Memory B cell (primary cell): ENCODE measurements around the gene RPTOR.

ENCODE experiments used
- ATAC-seq: fragments of 150-1000 bp; cut with Tn5 transposase; 2 replicates; pipeline ENCODE4 v1.10.0; 2021; ENCODE audit warnings: low read depth, mild to moderate bottlenecking, moderate library complexity
- DNase-seq, 2 donors: peaks; one replicate each; pipeline ENCODE4 v3.0.0; 2022; ENCODE audit warnings: low spot score in 2 of 2
- H3K27ac Mint-ChIP-seq: one replicate; pipeline ENCODE4 v1.8.0; 2022; ENCODE audit warnings: mild to moderate bottlenecking, moderate library complexity, mixed read lengths
- H3K27me3 Mint-ChIP-seq: one replicate; pipeline ENCODE4 v1.8.0; 2022; ENCODE audit warnings: mixed read lengths
- H3K36me3 Mint-ChIP-seq: one replicate; pipeline ENCODE4 v1.8.0; 2022; ENCODE audit warnings: mild to moderate bottlenecking, mixed read lengths
- H3K4me1 Mint-ChIP-seq: one replicate; pipeline ENCODE4 v1.8.0; 2022; ENCODE audit warnings: mixed read lengths
- H3K4me3 Mint-ChIP-seq: one replicate; pipeline ENCODE4 v1.8.0; 2022; ENCODE audit warnings: mild to moderate bottlenecking, moderate library complexity, mixed read lengths
- H3K9me3 Mint-ChIP-seq: one replicate; pipeline ENCODE4 v1.8.0; 2022; ENCODE audit warnings: mixed read lengths

The RPTOR gene

GRCh38 chr17:80765241-80765961 is 220.8 kb downstream of the RPTOR start:
- H3K4me1 Mint-ChIP-seq, result peaks cover 17% of the 10 kb centered on the region

GRCh38 chr17:80766290-80766855 is 221.7 kb downstream of the RPTOR start:
- H3K36me3 Mint-ChIP-seq, result peaks cover 17% of the 10 kb centered on the region
- H3K4me3 Mint-ChIP-seq, result no peak overlapping the region
- no peaks in the 10 kb centered on the region for H3K27me3 Mint-ChIP-seq
- H3K4me1 Mint-ChIP-seq, result peaks cover 15% of the 10 kb centered on the region
- no peak for DNase-seq
- H3K27ac Mint-ChIP-seq, result no peak overlapping the region
- no peaks in the 10 kb centered on the region for H3K9me3 Mint-ChIP-seq
- no peak for ATAC-seq

More at GRCh38 chr17:80765241-80765961, 220.8 kb downstream of the RPTOR start:
- no peak for DNase-seq
- Mint-ChIP-seq H3K4me3 (peak overlapping the region; percentile 25), H3K27me3 (no peaks in the 10 kb centered on the region), H3K36me3 (peaks cover 10% of the 10 kb centered on the region), H3K9me3 (no peaks in the 10 kb centered on the region), H3K27ac (no peak overlapping the region)
- ATAC-seq, result no peak

DNA sequence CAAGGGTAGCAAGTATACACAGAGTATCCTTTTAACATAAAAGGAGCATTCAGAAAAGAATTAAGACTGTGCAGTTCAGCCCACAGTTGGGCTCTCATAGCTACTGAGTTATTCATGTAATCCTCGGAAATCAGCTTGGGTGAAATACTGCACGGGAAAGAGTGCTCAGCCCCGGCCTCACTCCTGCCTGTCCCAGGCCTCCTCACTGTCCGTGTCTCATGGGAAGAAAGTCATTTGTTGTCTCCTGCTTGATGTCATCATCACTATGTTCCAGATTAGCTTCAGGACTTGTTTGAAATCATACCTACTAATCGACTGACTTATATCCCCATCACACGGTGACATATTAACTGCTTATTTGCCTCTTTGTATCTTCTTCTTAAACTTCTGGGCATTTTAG is 223.8 kb downstream of the RPTOR start:
- Mint-ChIP-seq H3K4me1 (peaks cover 11% of the 10 kb centered on the region), H3K4me3 (no peak overlapping the region), H3K36me3 (peaks cover 14% of the 10 kb centered on the region), H3K27me3 (no peaks in the 10 kb centered on the region), H3K27ac (no peak overlapping the region), H3K9me3 (no peaks in the 10 kb centered on the region)
- ATAC-seq (no peak), DNase-seq (no peak)

GRCh38 chr17:80768936-80769335 is 224.3 kb downstream of the RPTOR start:
- no peaks in the 10 kb centered on the region for H3K27me3 Mint-ChIP-seq
- no peak overlapping the region for H3K27ac Mint-ChIP-seq
- H3K9me3 Mint-ChIP-seq, result no peaks in the 10 kb centered on the region
- H3K4me3 Mint-ChIP-seq, result no peak overlapping the region
- ATAC-seq (no peak), DNase-seq (no peak)
- peaks cover 14% of the 10 kb centered on the region for H3K36me3 Mint-ChIP-seq
- H3K4me1 Mint-ChIP-seq, result peaks cover 10% of the 10 kb centered on the region

- Mint-ChIP-seq H3K27ac (no peak overlapping the region), H3K27me3 (no peaks in the 10 kb centered on the region), H3K4me3 (no peak overlapping the region), H3K4me1 (peaks cover 12% of the 10 kb centered on the region), H3K9me3 (no peaks in the 10 kb centered on the region), H3K36me3 (peaks cover 14% of the 10 kb centered on the region)
- DNase-seq (no peak), ATAC-seq (no peak)
These were observed 224.9 kb downstream of the RPTOR start for GRCh38 chr17:80769516-80769915.

GRCh38 chr17:80769936-80770625 is 225.4 kb downstream of the RPTOR start:
- Mint-ChIP-seq H3K27me3 (no peaks in the 10 kb centered on the region), H3K4me3 (no peak overlapping the region), H3K4me1 (peaks cover 15% of the 10 kb centered on the region), H3K9me3 (no peaks in the 10 kb centered on the region), H3K27ac (no peak overlapping the region), H3K36me3 (peaks cover 14% of the 10 kb centered on the region)
- ATAC-seq (no peak), DNase-seq (no peak)

- Mint-ChIP-seq H3K36me3 (peaks cover 12% of the 10 kb centered on the region), H3K27ac (no peak overlapping the region), H3K4me3 (no peak overlapping the region), H3K27me3 (no peaks in the 10 kb centered on the region), H3K9me3 (no peaks in the 10 kb centered on the region), H3K4me1 (peaks cover 11% of the 10 kb centered on the region)
- no peak for DNase-seq
- no peak for ATAC-seq
These were observed 226.4 kb downstream of the RPTOR start for GRCh38 chr17:80770881-80771611.

GRCh38 chr17:80771612-80772005 is 227.0 kb downstream of the RPTOR start:
- no peak for ATAC-seq
- Mint-ChIP-seq H3K4me3 (no peak overlapping the region), H3K27me3 (no peaks in the 10 kb centered on the region), H3K27ac (no peak overlapping the region), H3K4me1 (peaks cover 11% of the 10 kb centered on the region), H3K9me3 (no peaks in the 10 kb centered on the region), H3K36me3 (peaks cover 12% of the 10 kb centered on the region)
- DNase-seq, result no peak

DNA sequence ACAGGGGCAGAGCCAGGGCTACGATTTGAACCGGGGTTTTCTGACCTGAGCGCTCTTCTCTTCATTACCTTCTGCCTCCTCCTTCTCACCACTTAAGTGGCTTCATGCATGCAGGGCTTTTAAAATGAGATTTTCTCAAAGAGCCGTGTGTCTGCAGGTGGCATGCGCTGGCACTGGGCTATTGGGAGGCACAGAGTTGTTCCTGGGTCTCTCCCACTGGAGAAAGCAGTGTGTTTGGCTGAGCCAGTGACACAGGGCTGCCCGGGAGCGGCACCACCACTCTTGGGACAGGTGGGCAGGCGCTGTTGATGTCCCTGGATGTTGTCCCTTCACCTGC is 228.2 kb downstream of the RPTOR start:
- Mint-ChIP-seq H3K4me3 (no peak overlapping the region), H3K4me1 (peaks cover 11% of the 10 kb centered on the region), H3K27ac (no peak overlapping the region), H3K27me3 (no peaks in the 10 kb centered on the region), H3K36me3 (peaks cover 21% of the 10 kb centered on the region), H3K9me3 (no peaks in the 10 kb centered on the region)
- DNase-seq (no peak), ATAC-seq (no peak)

- Mint-ChIP-seq H3K27ac (no peak overlapping the region), H3K9me3 (no peaks in the 10 kb centered on the region), H3K36me3 (peaks cover 21% of the 10 kb centered on the region), H3K4me3 (no peak overlapping the region), H3K27me3 (no peaks in the 10 kb centered on the region), H3K4me1 (peaks cover 11% of the 10 kb centered on the region)
- DNase-seq (no peak), ATAC-seq (peak; percentile 34)
These were observed 228.8 kb downstream of the RPTOR start for GRCh38 chr17:80773243-80773991.

DNA sequence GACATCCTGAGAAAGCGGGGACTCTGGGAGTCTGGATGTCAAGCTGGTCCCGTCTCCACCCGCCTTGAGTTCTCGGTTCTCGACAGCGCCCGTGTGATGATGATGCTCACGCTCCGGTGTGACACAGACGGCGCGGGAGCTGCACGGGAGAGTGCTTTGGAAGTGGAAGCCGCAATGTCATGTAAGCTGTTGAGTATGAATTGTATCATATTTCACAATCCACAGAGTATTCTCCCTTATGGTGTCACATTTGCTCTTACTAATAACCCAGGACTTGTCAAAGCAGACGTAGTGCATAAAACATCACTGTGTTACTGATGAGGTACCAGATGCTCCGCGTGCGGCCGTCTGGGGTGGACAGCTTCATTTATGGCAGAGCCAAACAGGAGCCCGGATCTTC is 229.5 kb downstream of the RPTOR start:
- DNase-seq (no peak), ATAC-seq (no peak)
- H3K9me3 Mint-ChIP-seq, result no peaks in the 10 kb centered on the region
- peak overlapping the region; percentile 32 for H3K27ac Mint-ChIP-seq
- H3K27me3 Mint-ChIP-seq, result no peaks in the 10 kb centered on the region
- no peak overlapping the region for H3K4me3 Mint-ChIP-seq
- peaks cover 17% of the 10 kb centered on the region for H3K36me3 Mint-ChIP-seq
- peaks cover 9% of the 10 kb centered on the region for H3K4me1 Mint-ChIP-seq

- Mint-ChIP-seq H3K27ac (peak overlapping the region; percentile 32), H3K9me3 (no peaks in the 10 kb centered on the region), H3K36me3 (peaks cover 20% of the 10 kb centered on the region), H3K4me1 (peaks cover 9% of the 10 kb centered on the region), H3K4me3 (peak overlapping the region; percentile 47), H3K27me3 (no peaks in the 10 kb centered on the region)
- DNase-seq (no peak), ATAC-seq (peak; percentile 26)
These were observed 230.1 kb downstream of the RPTOR start for GRCh38 chr17:80774643-80775281.

- Mint-ChIP-seq H3K27me3 (no peaks in the 10 kb centered on the region), H3K4me3 (no peak overlapping the region)
These were observed 231.2 kb downstream of the RPTOR start for GRCh38 chr17:80775863-80776262.

More at GRCh38 chr17:80775863-80776262, 231.2 kb downstream of the RPTOR start:
- H3K9me3 Mint-ChIP-seq, result no peaks in the 10 kb centered on the region
- no peak for ATAC-seq
- H3K27ac Mint-ChIP-seq, result no peak overlapping the region
- no peak for DNase-seq
- peaks cover 18% of the 10 kb centered on the region for H3K36me3 Mint-ChIP-seq
- H3K4me1 Mint-ChIP-seq, result peaks cover 17% of the 10 kb centered on the region
